PC-3 (cell line): ENCODE data around the gene HSF2. TPM values are rescaled to one million over a fixed set of nuclear protein-coding genes. Genes with fewer than 3 reads are reported as not detected.

Experiments
- ATAC-seq: fragments of 200-7000 bp; cut with Tn5 transposase; 2 replicates; pipeline ENCODE4 v1.9.1; 2020; ENCODE audit warnings: mild to moderate bottlenecking, moderate library complexity
- BruUV-seq: library from RNA; stranded (reverse); fragments of 400-500 nt; replicated peaks from 2 replicates; lab custom pipeline; 2021; lab: Mats Ljungman, UMichigan
- CTCF ChIA-PET: fragments of 300-600 bp; sonication (Branson Sonifier 250); formaldehyde crosslinking; loops from one replicate; lab custom pipeline; 2022; ENCODE audit warnings: antibody characterized with exemption; lab: Charles Lee
- POLR2A ChIA-PET: fragments of 300-600 bp; sonication (Branson Sonifier 250); formaldehyde crosslinking; loops from one replicate; lab custom pipeline; 2022; ENCODE audit warnings: antibody characterized with exemption; ENCODE audit not compliant: unreplicated experiment; lab: Charles Lee
- DNase-seq: peaks from one replicate; pipeline ENCODE4 v3.0.0-alpha.2; 2015
- H2AFZ ChIP-seq: fragments of 300-600 bp; sonication (generic); 2 replicates; pipeline ENCODE4 v1.6.0; 2016; ENCODE audit warnings: antibody characterized with exemption, low read length
- H3F3A ChIP-seq: fragments of 300-600 bp; sonication (generic); one replicate; pipeline ENCODE4 v1.6.0; 2017; ENCODE audit warnings: antibody characterized with exemption, low read length, control low read depth, mild to moderate bottlenecking; ENCODE audit not compliant: unreplicated experiment
- H3K27ac ChIP-seq: fragments of 300-600 bp; sonication (generic); 2 replicates; pipeline ENCODE4 v1.5.1; 2016; ENCODE audit warnings: mild to moderate bottlenecking, low read length
- H3K27me3 ChIP-seq: fragments of 300-600 bp; sonication (generic); 2 replicates; pipeline ENCODE4 v1.6.1; 2016; ENCODE audit warnings: low read length, mixed read lengths
- H3K36me3 ChIP-seq: fragments of 300-600 bp; sonication (generic); 2 replicates; pipeline ENCODE4 v1.6.1; 2016; ENCODE audit warnings: low read depth, mixed run types, low read length, mixed read lengths
- H3K4me1 ChIP-seq: fragments of 300-600 bp; sonication (generic); 2 replicates; pipeline ENCODE4 v1.5.1; 2016; ENCODE audit warnings: low read length; ENCODE audit not compliant: insufficient read depth
- H3K4me2 ChIP-seq: fragments of 300-600 bp; sonication (generic); 2 replicates; pipeline ENCODE4 v1.6.0; 2016; ENCODE audit warnings: low read length
- H3K4me3 ChIP-seq: fragments of 300-600 bp; sonication (generic); 2 replicates; pipeline ENCODE4 v1.5.1; 2016; ENCODE audit warnings: mild to moderate bottlenecking, low read length, mixed read lengths
- H3K79me2 ChIP-seq: fragments of 300-600 bp; sonication (generic); 2 replicates; pipeline ENCODE4 v1.6.1; 2017; ENCODE audit warnings: low read length, mixed read lengths
- H3K9ac ChIP-seq: fragments of 300-600 bp; sonication (generic); 2 replicates; pipeline ENCODE4 v1.6.0; 2016; ENCODE audit warnings: mild to moderate bottlenecking, low read length
- H3K9me2 ChIP-seq: fragments of 300-600 bp; sonication (generic); replicated peaks from 2 replicates; pipeline ENCODE4 v1.6.1; 2016; ENCODE audit warnings: mixed run types, low read length, mixed read lengths
- H3K9me3 ChIP-seq: fragments of 300-600 bp; sonication (generic); 2 replicates; pipeline ENCODE4 v1.6.1; 2016; ENCODE audit warnings: low read length, mixed read lengths
- H4K20me1 ChIP-seq: fragments of 300-600 bp; sonication (generic); 2 replicates; pipeline ENCODE4 v1.6.1; 2016; ENCODE audit warnings: low read length, mixed read lengths
- EZH2 ChIP-seq: fragments of 300-600 bp; sonication (generic); IDR thresholded peaks from one replicate; pipeline ENCODE4 v1.6.1; 2017; ENCODE audit warnings: antibody characterized with exemption, mild to moderate bottlenecking, low read length; ENCODE audit not compliant: unreplicated experiment
- EZH2phosphoT487 ChIP-seq: fragments of 300-600 bp; sonication (generic); IDR thresholded peaks from 2 replicates; pipeline ENCODE4 v1.6.1; 2018; ENCODE audit warnings: mild to moderate bottlenecking, antibody characterized with exemption, low read length, borderline replicate concordance
- intact Hi-C: fragments of 100-400 bp; cut with micrococcal nuclease; formaldehyde crosslinking; loops from 2 replicates; pipeline ENCODE4 v1.9.0; 2023
- total RNA-seq: library from RNA; depleted of rRNA; stranded (reverse); fragments of >200 nt; gene quantifications from 2 replicates; pipeline ENCODE4 v1.2.3, GENCODE V29; 2014
- TF ChIP-seq, protein P1 (sequence below): fragments of 300-600 bp; sonication (generic); conservative IDR thresholded peaks from 2 replicates; pipeline ENCODE4 v1.5.1; 2017; ENCODE audit warnings: antibody characterized with exemption, low read depth, mild to moderate bottlenecking, low read length

HSF2 gene
- total RNA-seq, 1 experiment from 2014 or later, result 7.3 TPM

DNA sequence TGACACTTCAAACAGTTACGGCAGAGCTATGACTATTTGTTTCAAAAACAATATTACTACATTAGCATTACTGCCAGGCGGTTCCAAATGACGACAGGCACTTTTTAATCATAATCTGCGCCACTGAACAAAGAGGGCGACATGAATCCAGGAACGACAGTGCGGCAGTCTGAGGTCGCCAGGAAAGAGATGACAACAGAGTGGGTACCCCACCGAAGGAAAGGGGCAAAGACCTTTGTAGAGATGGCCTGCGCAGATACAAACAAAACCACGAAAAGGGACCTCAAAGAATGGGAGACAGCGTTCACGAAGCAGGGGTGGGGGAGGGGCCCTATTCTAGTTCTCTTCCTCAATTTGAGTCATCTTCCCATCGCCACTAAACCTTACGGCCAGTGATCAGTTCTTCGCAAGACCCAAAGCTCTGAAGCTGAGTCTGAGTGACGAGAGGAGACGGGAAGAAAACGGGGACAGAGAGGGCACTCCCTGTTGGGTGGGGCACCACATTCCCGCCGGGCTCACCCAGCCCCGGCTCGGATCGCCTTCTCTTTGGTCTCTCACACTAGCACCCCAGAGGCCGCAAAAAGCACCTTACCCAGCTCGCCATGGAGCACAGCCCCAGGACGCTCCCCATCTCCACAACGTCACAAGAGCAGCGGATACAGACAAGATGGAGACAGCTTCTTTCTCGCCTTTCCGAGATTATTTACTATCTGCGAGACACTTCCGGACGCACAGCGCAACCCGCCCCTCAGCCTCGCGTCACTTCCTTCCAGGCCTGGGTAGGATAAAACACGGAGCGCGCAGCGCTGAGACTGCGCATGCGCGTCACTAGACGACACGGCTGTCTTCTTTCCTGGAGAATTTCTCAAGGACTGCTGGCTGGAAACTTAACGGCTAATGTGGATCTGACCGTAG lies 71.9 kb downstream of the HSF2 start, which contains the start of gene SERINC1:
Gene SERINC1 (minus strand): TSS at position 701 of the 915 bp plus-strand sequence. CDS start 70 bp downstream, at position 631.
- H3F3A ChIP-seq, result no peaks in the 10 kb centered on the region
- peak within 1 kb of the TSS; percentile 95 for H3K4me2 ChIP-seq
- no peaks in the 10 kb centered on the region for H3K36me3 ChIP-seq
- peaks cover 53% of the 10 kb centered on the region for H3K79me2 ChIP-seq
- H4K20me1 ChIP-seq, result peaks cover 13% of the 10 kb centered on the region; the same call in 1 of the 2 replicates
- intact Hi-C loops, result loop anchor here (5.0 kb wide), 1 partner anchor 74 kb away; the partner anchor contains the start of gene HSF2
- BruUV-seq, result TSS peak; percentile 73
- CTCF ChIA-PET, result interaction anchor here (0.6 kb wide), 2 partner anchors 9 to 59 kb away, joined by 3 read pairs; no protein-coding TSS in a partner anchor
- H3K4me3 ChIP-seq, result peak within 1 kb of the TSS; percentile 91
- peak within 1 kb of the TSS; percentile 43 for H3K27ac ChIP-seq
- no peaks in the 10 kb centered on the region for H3K9me3 ChIP-seq
- peak within 1 kb of the TSS; percentile 95 for H2AFZ ChIP-seq
- DNase-seq (peak; percentile 90), ATAC-seq (peak; percentile 89)
- POLR2A ChIA-PET, result interaction anchor here (0.5 to 0.6 kb wide), 2 partner anchors 21 to 282 kb away, joined by 3 read pairs; no protein-coding TSS in a partner anchor
- TF ChIP-seq EZH2phosphoT487 (no peak), EZH2 (no peak)
- TF ChIP-seq, protein P1, sequence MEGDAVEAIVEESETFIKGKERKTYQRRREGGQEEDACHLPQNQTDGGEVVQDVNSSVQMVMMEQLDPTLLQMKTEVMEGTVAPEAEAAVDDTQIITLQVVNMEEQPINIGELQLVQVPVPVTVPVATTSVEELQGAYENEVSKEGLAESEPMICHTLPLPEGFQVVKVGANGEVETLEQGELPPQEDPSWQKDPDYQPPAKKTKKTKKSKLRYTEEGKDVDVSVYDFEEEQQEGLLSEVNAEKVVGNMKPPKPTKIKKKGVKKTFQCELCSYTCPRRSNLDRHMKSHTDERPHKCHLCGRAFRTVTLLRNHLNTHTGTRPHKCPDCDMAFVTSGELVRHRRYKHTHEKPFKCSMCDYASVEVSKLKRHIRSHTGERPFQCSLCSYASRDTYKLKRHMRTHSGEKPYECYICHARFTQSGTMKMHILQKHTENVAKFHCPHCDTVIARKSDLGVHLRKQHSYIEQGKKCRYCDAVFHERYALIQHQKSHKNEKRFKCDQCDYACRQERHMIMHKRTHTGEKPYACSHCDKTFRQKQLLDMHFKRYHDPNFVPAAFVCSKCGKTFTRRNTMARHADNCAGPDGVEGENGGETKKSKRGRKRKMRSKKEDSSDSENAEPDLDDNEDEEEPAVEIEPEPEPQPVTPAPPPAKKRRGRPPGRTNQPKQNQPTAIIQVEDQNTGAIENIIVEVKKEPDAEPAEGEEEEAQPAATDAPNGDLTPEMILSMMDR, result no peak
- no peaks in the 10 kb centered on the region for H3K27me3 ChIP-seq
- peak within 1 kb of the TSS; percentile 86 for H3K9ac ChIP-seq
- H3K9me2 ChIP-seq, result no peaks in the 10 kb centered on the region
- H3K4me1 ChIP-seq, result no peaks in the 10 kb centered on the region

DNA sequence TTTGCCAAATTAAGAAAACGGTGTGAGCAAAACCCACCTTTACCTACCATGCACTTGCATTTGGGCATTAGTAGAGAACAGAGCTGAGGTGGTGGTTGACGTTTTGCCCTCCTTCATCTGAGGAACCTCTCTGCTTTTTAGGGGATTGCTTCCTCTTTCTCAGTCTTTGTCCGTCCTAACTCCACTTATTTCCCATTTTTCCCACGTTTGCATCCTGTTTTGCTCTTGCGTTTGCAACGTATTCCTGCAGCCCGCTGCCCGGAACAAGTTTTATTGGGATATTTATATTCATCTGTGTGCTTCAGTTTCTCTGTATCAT lies 72.5 kb downstream of the HSF2 start:
- BruUV-seq, result no TSS peak
- Histone ChIP-seq H3K79me2 (peaks cover 47% of the 10 kb centered on the region), H3K9me3 (no peaks in the 10 kb centered on the region), H4K20me1 (peaks cover 13% of the 10 kb centered on the region; the same call in 1 of the 2 replicates), H3K4me1 (no peaks in the 10 kb centered on the region), H3K9ac (peak overlapping the region; percentile 86), H2AFZ (peak overlapping the region; percentile 95), H3K36me3 (no peaks in the 10 kb centered on the region), H3K4me2 (peak overlapping the region; percentile 95), H3F3A (no peaks in the 10 kb centered on the region), H3K4me3 (peak overlapping the region; percentile 91), H3K27me3 (no peaks in the 10 kb centered on the region), H3K27ac (peak overlapping the region; percentile 43), H3K9me2 (no peaks in the 10 kb centered on the region)
- TF ChIP-seq, protein P1, result no peak
- TF ChIP-seq EZH2, result no peak
- TF ChIP-seq EZH2phosphoT487, result no peak
- DNase-seq (no peak), ATAC-seq (peak; percentile 41)
- intact Hi-C loops, result loop anchor here (5.0 kb wide), 1 partner anchor 75 kb away; the partner anchor contains the start of gene HSF2
- ChIA-PET CTCF (no interaction called here), POLR2A (interaction anchor here (0.6 kb wide), 1 partner anchor 20 kb away, joined by 3 read pairs; no protein-coding TSS in a partner anchor)
